Measurements from ENCODE around the gene SMDT1.

Gene SMDT1
- total RNA-seq: 5.2 to 15.0 (median 9.5) reads per million in 17 experiments

- peak; percentile 100 for DNase-seq
Measured at GRCh38 chr22:42079319-42080251, at the start of gene SMDT1. TSS of gene SMDT1 (plus strand) at chr22:42079700. CDS start at chr22:42079769, 69 bp downstream.

- DNase-seq: no peak
Measured at GRCh38 chr22:42033263-42034181, 46.0 kb upstream of the SMDT1 start.

GRCh38 chr22:42035256-42035655 lies 44.2 kb upstream of the SMDT1 start:
- DNase-seq: no peak

GRCh38 chr22:42039271-42039670 lies 40.2 kb upstream of the SMDT1 start:
- DNase-seq: no peak

- no peak for DNase-seq
Measured at GRCh38 chr22:42041784-42042183, 37.7 kb upstream of the SMDT1 start.

GRCh38 chr22:42050641-42051180 lies 28.8 kb upstream of the SMDT1 start:
- DNase-seq: no peak

GRCh38 chr22:42052765-42053164 lies 26.7 kb upstream of the SMDT1 start:
- DNase-seq: no peak

GRCh38 chr22:42056757-42057511 lies 22.6 kb upstream of the SMDT1 start:
- DNase-seq: no peak

- DNase-seq: no peak
Measured at GRCh38 chr22:42060489-42060888, 19.0 kb upstream of the SMDT1 start.

- no peak for DNase-seq
Measured at GRCh38 chr22:42061041-42061440, 18.5 kb upstream of the SMDT1 start.

GRCh38 chr22:42062506-42063170 lies 16.9 kb upstream of the SMDT1 start:
- DNase-seq: no peak

GRCh38 chr22:42064629-42065028 lies 14.9 kb upstream of the SMDT1 start:
- DNase-seq: no peak

GRCh38 chr22:42065438-42066125 lies 13.9 kb upstream of the SMDT1 start:
- no peak for DNase-seq

- DNase-seq: no peak
Measured at GRCh38 chr22:42066126-42066761, 13.3 kb upstream of the SMDT1 start.

GRCh38 chr22:42066937-42067336 lies 12.6 kb upstream of the SMDT1 start:
- DNase-seq: no peak

- no peak for DNase-seq
Measured at GRCh38 chr22:42067671-42068251, 11.7 kb upstream of the SMDT1 start.

GRCh38 chr22:42068291-42068690 lies 11.2 kb upstream of the SMDT1 start:
- DNase-seq: no peak

- DNase-seq: peak; percentile 67 to 85 (median 79)
Measured at GRCh38 chr22:42069801-42070516, 9.5 kb upstream of the SMDT1 start.

Data from suppressor macrophage (primary cell).